HG02981 (cell line): ENCODE data around the gene RECQL5.
"Not testable (repeated sequence)": the region's sequence is repeated elsewhere in the genome, so short reads cannot be mapped to it uniquely, and the experiment has no call there.

Experiments
- ATAC-seq: cut with Tn5 transposase; IDR thresholded peaks from one replicate; pipeline ENCODE4 v1.9.1; 2021; ENCODE audit warnings: mild to moderate bottlenecking, moderate library complexity; ENCODE audit not compliant: unreplicated experiment

Gene RECQL5

GRCh38 chr17:75595284-75595919 is 71.6 kb downstream of the RECQL5 start:
- ATAC-seq, result no peak

DNA sequence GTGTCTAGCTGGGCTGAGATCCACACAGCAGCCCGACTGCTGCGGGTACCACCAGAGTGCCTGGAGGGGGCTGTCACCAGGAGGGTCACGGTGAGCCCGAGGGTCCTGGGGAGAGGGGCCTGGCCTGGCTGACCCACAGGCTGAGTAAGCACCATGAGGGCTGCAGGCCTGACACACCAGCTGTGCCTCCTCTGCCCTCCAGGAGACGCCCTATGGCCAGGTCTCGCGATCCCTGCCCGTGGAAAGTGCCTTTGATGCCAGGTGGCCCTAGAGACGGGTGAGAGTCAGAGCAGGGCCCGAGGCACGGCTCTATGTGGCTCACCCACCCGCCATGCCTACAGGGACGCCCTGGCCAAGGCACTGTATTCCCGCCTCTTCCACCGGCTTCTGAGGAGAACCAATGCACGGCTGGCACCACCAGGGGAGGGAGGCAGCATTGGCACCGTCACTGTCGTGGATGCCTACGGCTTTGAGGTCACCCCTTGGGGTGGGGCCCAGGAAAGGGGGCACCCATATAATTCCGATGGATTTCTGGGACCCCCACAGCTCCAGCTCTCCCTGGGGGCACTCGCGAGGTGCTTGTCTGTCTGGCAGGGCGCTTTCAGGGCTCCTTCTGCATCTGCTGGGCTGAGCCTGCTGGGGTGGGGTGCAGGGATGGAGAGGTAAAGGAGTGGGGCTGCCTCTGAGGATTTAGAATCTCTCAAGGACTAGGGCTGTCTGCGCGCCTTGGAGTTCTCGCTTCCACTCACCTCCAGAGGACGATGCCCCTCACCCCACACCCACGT is 72.3 kb downstream of the RECQL5 start:
- no peak for ATAC-seq

DNA sequence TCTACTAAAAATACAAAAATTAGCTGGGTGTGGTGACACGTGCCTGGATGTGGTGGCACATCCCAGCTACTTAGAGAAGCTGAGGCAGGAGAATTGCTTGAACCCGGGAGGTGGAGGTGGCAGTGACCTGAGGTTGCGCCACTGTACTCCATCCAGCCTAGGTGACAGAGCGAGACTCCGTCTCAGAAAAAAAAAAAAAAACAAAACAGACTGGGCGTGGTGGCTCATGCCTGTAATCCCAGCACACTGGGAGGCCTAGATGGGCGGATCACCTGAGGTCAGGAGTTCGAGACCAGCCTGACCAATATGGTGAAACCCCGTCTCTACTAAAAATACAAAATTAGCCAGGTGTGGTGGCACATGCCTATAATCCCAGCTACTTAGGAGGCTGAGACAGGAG is 73.5 kb downstream of the RECQL5 start:
- ATAC-seq, result not testable (repeated sequence)

GRCh38 chr17:75592348-75593020 is 74.5 kb downstream of the RECQL5 start:
- no peak for ATAC-seq

GRCh38 chr17:75591722-75592302 is 75.1 kb downstream of the RECQL5 start:
- ATAC-seq, result no peak

DNA sequence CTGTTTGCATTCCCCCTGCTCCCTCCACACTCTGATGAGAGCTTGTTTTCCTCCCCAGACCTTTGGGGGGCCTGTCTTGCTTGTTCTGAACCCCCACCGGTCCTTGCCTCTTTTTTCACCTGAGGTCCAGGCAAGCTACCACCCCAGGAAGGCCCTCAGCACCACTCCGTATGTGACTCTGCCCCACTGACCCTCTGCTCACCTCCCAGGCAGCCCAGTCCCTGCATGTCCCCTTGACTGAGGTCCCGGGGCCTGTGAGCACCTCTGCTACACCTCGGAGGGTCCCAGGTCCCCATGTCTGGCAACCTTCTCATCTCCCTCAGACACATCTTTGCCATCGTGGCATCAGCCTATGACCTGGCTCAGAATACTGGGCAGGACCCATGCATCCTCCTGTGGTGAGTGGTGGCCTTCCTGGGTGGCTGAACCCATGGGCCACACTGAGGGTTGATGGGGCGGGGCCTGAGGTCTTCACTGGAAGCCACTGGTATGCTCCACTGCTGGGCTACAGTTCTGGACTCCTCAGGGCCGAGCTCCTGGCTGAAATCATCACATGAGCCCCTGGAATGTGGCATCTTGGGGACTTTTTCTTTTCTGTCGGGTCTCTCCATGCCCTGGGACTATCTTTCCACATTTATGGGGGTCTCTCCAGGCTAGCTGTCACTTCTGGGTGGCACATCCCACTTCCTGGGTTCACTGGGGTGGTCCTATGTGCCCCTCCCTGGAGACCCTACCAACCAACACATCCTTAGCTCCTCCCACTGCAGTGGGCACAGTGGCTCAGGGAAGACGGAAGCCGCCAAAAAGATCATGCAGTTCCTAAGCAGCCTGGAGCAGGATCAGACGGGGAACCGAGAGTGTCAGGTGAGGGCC is 75.9 kb downstream of the RECQL5 start:
- no peak for ATAC-seq

DNA sequence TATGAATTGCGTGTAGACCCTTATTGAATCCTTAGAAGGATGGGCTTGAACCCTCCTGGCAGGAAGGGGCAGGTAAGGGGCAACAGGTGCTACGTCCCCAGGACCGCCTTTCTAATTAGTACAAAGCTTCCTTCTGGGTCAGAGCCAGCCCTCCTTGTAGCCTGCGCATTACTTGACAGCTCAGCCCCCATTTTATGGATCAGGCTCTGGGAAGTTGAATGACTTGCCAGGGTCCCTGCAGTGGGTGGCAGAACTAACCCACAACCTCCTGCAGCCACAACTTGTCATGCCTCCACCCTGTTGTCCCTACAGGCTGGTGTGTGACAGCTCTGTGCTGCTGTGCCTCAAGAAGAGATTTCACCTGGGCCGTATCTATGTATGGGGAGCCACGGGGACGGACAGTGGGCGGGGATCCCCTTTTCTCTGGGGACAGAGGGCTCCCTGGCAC is 76.6 kb downstream of the RECQL5 start:
- no peak for ATAC-seq

DNA sequence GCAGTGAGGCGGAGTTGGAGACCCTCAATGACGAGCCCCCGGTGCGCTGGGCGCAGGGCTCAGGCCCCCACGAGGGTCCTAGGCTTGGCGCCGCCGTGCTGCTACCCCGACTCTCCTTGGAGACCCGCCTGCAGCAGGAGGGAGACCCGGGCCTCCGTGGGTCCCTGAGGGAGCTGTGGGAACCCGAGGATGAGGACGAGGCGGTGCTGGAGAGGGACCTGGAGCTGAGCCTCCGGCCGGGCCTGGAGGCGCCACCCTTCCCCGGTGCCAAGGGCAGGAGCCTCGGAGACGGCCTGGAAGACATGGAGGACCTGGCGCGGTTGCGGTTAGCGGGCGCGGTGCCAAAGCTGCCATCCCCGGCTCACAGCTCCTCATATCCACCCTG is 77.0 kb downstream of the RECQL5 start:
- no peak for ATAC-seq

DNA sequence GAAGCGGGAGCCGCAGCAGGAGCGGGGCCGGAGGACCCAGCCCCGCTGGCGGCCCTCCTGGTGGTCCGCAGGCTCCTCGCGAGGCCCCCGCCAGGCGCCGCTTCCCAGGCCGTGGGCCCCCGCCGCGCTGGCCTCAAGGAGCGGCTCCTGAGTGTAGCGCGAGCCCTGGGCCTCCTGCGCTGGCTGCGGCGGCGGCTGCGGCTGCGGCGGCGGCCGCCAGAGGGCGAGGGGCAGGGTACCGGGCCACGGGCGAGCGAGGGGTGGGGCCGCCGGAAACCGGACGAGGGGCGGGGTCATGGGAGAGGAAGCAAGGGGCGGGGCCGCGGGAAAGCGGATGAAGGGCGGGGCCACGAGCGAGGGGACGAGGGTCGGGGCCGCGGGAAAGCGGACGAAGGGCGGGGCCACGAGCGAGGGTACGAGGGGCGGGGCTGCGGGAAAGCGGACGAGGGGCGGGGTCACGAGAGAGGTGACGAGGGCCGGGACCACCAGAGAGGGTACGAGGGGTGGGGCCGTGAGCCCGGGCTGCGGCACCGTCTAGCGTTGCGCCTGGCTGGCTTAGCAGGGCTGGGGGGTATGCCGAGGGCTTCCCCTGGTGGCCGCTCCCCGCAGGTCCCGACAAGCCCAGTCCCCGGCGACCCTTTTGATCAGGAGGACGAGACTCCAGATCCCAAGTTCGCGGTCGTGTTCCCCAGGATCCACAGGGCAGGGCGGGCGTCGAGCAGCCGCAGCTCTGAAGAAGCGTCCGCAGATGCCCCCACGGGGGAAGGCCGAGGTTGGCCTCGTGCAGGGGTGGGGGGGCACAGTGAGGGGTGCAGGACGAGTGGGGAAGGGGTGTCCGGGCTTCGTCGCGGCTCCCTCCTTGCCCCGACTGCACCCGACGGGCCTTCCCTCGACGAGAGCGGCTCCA is 77.7 kb downstream of the RECQL5 start:
- ATAC-seq, result peak; percentile 73

DNA sequence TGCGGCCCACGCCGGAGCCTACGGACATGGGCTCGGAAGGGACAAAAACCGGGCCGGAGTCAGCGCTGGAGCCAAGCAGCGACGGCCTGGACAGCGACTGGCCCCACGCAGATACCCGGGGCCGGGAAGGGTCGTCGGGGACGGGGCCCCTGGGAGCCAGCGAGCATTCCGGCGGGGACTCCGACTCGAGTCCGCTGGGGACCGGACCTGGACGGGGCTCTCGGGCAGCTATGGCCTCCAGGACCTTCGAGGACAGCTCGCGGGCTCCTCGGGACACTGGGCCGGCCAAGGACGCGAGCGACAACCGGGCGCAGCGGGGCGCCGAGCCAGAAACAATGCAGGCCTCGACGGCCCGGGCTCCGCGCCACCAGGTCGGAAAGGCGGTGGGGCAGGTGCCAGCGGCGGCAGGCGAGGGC is 78.3 kb downstream of the RECQL5 start:
- peak; percentile 26 for ATAC-seq

DNA sequence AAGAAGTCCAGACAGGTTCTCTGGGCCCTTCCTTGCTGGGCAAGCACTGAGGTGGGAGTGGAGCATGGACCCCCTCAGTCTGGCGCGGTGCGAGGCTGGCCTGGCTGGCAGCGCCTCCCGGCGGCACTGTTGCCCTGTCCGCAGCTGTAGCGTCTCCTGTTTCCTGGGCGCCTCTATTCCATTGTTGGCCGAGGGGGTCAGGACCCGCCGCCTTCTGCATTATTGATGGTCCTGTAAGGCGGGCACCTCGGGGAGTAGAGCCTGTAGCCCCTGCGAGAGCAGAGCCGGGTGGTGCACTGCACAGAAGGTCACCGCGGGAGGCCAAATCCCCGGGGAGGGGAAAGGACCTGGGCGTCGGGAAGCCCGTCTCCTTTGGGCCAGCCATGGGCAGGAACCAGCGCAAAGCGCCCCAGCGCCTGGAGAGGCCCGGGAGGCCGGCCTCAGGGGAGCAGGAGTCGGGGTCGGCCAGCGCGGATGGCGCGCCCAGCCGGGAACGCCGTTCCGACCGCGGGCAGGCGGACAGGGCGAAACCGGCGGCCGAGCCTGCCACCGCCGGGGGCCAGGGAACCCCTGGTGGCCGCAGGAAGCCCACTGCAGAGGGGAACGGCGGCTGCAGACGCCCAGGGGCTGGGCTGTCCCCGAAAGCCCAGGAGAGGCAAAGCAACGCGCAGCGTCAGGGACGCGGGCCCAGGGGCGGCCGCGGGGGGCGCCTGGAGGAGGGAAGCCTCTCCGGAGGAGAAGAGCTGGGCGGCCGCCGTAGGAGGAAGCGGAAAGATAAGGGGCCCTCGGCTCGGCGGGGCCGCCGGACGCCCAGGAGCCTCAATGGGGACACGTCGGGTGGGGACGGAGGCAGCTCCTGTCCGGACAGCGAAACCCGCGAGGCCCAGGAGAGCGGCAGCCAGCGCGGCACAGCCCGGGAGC is 79.0 kb downstream of the RECQL5 start, which contains the start of gene MYO15B:
MYO15B (plus strand) TSS at position 126 of the 921 bp plus-strand sequence; CDS start at position 384, 258 bp downstream.
- ATAC-seq, result no peak

DNA sequence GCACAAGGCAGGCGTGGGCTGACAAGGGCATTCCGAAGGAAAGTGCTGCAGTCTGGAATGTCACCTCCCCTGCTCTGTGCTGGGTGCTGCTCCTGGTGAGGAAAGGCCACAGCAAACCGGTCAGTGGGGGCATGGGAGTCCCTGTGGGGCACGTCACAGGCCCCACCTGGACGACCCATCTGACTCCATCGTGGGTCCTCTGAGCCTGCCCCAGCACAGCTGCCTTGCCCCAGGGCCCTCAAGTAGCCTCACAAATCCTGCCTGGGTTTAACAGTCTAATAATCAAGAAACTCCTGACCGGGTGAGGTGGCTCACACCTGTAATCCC is 82.1 kb downstream of the RECQL5 start:
- no peak for ATAC-seq

- not testable (repeated sequence) for ATAC-seq
These were observed 83.8 kb downstream of the RECQL5 start for GRCh38 chr17:75583197-75583596.

DNA sequence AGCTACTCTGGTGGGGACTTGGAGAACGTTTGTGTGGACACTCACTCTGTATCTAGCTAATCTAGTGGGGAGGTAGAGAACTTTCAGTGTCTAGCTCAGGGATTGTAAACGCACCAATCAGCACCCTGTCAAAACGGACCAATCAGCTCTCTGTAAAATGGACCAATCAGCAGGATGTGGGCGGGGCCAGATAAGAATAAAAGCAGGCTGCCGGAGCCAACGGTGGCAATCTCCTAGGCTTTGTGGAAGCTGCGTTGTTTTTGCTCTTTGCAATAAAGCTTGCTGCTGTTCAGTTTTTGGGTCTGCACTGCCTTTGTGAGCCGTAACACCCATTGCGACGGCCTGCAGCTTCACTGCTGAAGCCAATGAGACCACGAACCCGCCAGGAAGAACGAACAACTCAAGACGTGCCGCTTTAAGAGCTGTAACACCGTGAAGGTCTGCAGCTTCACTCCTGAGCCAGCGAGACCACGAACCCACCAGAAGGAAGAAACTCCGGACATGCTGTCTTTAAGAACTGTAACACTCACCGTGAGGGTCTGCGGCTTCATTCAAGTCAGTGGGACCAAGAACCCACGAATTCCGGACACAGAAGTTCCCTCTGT is 85.7 kb downstream of the RECQL5 start:
- not testable (repeated sequence) for ATAC-seq
